COLO668 (cell line): ENCODE measurements around the gene RARG.

Experiments used
- DNase-seq: peaks from one replicate; lab custom pipeline; 2025; ENCODE audit not compliant: unreplicated experiment; lab: John Stamatoyannopoulos, UW

RARG gene

GRCh38 chr12:53224061-53224896 lies 7.7 kb downstream of the RARG start:
- no peak for DNase-seq

GRCh38 chr12:53223389-53224060 lies 8.5 kb downstream of the RARG start:
- DNase-seq, result no peak

GRCh38 chr12:53222806-53223261 lies 9.2 kb downstream of the RARG start:
- DNase-seq, result no peak

GRCh38 chr12:53222170-53222721 lies 9.8 kb downstream of the RARG start:
- no peak for DNase-seq

- peak; percentile 50 for DNase-seq
Measured at GRCh38 chr12:53221203-53222080, 10.6 kb downstream of the RARG start.

- DNase-seq, result peak; percentile 74
Measured at GRCh38 chr12:53220694-53221202, 11.3 kb downstream of the RARG start.

- peak; percentile 45 for DNase-seq
Measured at GRCh38 chr12:53219956-53220693, 11.9 kb downstream of the RARG start.

GRCh38 chr12:53219292-53219955 lies 12.6 kb downstream of the RARG start:
- no peak for DNase-seq

- DNase-seq, result no peak
Measured at GRCh38 chr12:53218551-53219291, 13.3 kb downstream of the RARG start.

GRCh38 chr12:53217931-53218307 lies 14.1 kb downstream of the RARG start:
- DNase-seq, result no peak

GRCh38 chr12:53217051-53217930 lies 14.7 kb downstream of the RARG start:
- no peak for DNase-seq

- DNase-seq, result no peak
Measured at GRCh38 chr12:53215497-53215896, 16.5 kb downstream of the RARG start.

GRCh38 chr12:53214687-53215455 lies 17.1 kb downstream of the RARG start:
- DNase-seq, result no peak

- no peak for DNase-seq
Measured at GRCh38 chr12:53214221-53214620, 17.8 kb downstream of the RARG start.

- DNase-seq, result peak; percentile 75
Measured at GRCh38 chr12:53213348-53213747, 18.7 kb downstream of the RARG start.

GRCh38 chr12:53212931-53213330 lies 19.1 kb downstream of the RARG start:
- DNase-seq, result no peak
